GM19351 (cell line): ENCODE measurements around the gene DLX2.
"Not testable (repeated sequence)": the region's sequence is repeated elsewhere in the genome, so short reads cannot be mapped to it uniquely, and the experiment has no call there.

Experiments
- ATAC-seq: cut with Tn5 transposase; IDR thresholded peaks from one replicate; pipeline ENCODE4 v1.9.1; 2021; ENCODE audit warnings: mild to moderate bottlenecking, moderate library complexity; ENCODE audit not compliant: unreplicated experiment

The DLX2 gene

DNA sequence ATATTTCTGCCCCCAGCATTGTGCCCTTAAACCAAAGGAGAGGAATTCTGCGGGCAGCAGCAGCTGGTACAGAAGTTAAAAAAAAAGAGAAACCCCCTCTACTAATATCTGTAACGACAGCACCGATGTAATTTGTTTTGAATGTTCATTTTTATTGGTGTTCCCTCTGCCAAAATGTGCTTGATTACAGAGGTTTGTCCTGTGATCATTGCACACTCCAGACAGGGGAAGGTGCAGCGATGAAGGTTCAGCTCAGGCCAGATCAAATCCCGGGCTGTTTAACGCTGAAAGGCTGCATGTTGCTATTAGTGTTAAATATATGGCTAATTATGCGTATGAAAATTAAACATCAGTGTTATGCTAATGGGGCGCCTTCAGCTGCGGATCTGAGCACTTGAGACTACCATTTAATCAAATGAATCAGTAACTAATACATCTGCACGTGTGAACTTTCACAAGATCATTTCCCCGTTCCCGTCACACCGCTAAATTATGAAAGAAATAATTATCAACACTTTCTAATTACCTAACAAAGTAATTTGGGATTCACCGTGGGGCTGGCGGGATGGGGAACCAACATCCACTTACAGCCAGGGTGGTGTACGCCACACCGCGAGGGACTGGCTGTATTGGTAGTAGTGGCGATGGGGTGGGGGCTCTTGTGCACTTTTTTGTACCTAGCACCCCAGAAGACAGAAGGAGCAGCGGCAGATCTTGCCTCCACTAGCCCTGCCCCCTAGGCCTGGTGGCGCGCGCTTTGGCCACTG is 18.9 kb downstream of the DLX2 start:
- no peak for ATAC-seq

DNA sequence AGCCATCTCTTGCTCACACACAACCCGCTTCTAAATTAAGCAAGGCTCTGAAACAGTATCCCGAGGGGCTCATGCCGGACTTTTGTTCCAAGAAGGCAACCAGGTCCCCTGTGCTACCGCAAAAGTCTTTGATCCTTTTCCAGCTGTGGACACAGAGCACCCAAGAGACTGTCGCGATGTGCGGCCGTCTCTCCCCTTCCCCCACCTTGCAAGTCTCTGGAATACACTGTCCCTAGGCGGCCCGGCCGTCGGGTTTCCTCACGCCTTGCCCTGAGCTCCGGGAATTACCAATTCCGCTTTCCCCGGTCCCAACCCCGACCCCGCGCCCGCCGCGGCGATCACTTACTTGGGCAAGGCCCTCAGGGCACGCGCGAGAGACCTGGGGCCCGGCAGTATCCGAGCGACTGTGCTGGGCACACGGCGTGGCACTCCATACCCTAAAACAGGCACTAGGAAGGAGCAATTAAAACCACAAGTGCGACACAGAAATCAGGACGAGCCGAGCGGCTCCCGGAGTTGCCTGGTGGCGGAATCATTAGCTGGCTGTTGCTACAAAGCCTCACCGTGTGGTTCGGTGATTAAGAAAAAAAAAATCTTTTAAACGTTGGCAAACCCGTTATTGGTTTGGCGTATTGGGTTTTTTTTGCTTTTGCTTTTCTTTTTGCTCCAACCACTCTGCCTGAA is 19.6 kb downstream of the DLX2 start:
- ATAC-seq, result no peak

DNA sequence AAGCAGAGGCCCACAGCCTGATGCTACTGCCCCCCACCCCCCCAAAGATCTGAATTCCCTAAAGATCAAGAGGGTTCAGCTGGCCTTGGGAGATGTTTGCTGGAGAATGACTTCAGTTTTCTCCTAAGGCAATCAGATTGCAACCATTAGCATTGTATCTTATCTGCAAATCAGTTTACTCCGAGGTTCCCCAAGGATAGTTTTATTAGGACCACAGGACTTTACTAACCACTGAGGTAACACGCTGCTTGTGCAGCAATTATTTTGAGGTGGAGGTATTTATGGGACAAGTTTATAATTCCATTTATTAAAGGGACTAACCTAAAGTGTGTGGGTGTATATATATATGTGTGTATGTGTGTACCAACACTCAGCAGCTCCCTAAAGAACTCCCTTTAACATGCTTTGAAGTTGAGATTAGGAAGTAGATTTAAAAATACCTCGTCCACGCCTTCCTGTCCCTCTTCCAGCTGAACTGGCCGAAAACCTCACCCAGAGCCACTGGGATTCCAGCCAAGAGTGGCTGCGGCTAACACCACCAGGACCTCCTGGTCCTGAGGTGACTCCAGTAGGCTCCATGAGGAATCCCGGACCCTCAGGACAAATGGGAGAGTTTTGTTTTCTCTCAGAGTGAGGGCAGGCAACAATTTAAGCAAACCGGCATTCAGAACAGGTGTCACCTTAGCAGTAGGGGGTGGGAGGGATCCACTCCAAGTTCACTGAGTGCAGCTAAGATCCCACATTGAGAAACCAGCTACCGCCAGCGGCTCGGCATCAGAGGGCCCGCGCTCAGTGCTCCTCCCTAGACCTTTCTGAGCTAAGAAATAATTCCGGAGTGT is 20.4 kb downstream of the DLX2 start:
- no peak for ATAC-seq

DNA sequence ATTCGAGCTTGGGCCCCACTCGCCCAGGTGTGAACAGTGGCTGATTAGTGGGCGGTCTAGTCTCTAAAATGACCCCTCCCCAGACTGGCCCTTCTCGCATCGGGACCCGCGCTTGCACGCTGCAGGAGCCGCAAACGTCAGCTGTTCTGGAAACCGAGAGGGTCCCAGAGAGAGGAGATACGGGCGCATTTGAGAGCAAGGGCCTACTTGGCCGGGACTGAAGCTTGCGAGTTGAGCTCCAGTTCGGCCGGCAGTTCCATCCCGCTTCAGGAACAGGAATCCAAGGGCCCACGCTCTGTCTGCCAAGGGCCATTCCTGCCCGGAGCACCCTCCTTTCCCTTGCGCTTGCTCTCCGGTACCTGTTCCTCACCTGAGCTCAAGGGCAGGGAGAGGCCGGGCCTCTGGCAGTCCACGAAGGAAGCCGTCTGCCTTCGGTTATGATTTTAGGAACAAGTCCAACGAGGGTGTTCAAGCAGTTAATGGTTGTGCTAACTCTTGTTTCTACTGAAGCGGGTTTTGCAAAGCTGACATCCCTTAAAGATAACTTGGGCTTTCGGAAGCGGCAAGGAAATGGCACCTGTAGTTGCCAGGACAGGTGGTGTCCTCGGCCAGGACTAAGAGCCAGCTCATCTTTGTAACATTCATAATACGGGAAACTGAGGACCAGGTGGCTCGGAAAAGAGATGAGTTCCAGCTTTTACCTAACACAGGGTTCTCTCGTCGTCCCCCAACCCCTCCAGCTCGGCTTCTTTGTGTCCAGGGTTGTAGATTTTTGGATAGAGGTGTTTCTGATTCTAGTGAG is 21.3 kb downstream of the DLX2 start:
- no peak for ATAC-seq

DNA sequence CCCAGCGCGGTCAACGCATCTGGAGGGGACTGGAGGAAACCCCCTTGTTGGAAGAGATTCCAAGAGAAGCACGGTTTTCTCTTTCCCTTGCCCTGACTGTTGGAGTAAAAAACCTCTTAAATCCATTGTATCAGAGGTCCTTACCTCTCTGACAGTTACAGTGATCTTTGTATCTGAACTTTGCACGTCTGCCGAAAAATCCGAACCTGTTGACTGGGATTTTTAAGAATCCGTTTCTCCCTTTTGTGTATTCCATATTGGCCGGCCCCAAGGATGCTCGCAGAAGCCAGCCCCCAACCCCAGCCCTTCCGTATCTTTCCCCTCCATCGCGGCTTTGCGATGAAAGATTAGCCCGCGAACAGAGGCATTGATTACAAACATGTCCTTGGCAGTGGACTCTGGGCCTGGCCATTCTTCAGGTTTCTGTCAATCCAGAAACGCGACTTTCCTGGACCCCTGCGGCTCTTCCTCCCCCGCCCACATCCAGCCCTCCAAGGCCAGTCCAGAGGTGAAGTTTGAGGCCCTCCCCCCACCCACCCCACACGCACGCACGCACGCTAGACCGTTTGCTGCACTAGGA is 22.0 kb downstream of the DLX2 start:
- ATAC-seq, result no peak

DNA sequence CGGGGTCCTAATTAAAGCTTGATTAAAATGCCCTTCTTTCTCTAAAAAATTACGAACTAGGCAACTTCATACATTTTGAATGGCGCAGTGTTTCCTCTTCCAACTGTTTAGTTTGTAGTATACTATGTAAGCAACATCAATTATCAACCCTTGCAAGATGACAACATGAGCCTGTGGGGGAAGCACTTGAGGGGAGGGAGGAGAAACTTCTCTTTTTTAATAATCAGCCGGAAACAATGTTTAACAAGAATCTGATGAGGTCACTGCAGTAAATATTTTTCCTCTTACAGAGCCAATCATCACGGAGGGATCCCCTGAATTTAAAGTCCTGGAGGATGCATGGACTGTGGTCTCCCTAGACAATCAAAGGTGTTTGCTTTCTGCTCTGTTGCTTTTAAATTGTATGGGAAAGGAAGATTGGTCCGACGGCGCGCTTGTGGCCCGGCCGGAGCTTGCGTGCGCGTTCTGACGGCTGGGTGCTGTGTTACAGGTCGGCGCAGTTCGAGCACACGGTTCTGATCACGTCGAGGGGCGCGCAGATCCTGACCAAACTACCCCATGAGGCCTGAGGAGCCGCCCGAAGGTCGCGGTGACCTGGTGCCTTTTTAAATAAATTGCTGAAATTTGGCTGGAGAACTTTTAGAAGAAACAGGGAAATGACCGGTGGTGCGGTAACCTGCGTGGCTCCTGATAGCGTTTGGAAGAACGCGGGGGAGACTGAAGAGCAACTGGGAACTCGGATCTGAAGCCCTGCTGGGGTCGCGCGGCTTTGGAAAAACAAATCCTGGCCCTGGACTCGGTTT is 22.7 kb downstream of the DLX2 start:
- no peak for ATAC-seq

DNA sequence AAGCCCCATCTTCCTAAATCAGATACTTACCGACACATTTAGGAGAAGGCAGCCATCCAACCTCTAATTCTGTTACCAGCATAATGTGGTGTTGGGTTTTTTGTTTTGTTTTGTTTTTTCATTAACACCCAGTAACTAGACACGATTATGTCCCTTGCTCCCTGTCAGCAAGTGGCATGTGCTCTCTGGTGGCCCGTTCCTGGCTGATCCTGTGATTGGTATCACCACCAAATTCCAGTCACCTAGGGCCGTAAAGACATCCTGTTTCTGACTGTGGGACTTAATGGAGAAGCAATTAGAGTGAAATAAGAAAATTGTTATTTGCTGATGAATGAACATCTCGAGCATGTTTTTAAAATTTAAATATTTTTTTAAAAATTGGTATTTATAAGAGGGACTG is 23.3 kb downstream of the DLX2 start:
- no peak for ATAC-seq

DNA sequence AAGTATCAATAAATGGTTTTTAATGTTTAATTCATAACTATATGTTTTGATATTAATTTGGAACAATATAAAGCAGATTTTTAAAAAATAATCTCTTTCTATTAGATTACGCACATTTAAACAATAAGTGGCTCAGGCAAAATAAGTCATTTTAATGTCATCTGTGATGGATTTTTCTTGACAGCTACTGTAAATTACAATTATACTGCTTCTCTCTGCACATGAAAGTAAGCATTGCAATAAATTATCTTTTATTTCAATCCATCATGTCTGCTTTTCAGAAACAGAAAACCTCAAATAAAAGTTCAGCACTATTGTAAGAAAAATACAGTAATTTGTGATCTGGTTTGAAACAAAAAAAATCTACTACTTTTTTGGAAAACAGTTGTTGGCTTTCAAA is 28.4 kb downstream of the DLX2 start:
- ATAC-seq, result no peak

DNA sequence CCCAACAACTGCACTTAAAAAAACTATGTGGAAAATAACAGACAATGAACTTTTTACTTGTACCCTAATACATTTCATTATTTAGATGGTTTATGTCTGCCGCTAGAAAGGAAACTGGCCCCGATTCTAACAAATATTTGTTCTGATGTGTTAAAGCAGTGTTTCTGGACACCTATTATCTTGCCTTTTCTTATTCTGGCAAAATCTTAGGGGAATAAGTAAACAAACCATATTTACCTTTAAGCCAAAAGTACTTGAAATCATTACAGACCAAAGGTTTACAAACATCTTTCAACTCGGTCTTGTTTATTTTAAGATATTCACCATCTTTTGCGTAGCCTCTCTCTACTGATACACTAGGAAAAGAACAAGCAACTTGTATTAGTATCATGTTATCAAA is 29.2 kb downstream of the DLX2 start:
- no peak for ATAC-seq

DNA sequence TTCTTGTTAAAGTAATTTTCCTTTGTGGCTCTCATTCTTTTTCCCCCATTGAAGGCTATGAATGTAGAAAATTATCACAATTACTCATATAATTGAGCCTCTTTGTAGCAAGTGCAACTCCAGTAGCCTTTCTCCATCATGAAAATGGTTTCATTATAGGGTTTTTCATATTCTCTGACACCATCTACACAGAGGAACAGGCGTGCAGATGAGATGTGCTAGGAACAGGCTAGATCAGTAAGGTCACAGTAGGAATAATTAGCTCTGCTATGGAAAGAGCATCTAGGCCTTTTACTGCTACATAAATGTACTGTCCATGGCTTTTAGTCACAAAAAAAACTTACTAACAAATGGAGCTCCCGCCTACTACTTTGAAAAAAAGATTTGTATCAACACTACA is 30.0 kb downstream of the DLX2 start:
- ATAC-seq, result no peak

DNA sequence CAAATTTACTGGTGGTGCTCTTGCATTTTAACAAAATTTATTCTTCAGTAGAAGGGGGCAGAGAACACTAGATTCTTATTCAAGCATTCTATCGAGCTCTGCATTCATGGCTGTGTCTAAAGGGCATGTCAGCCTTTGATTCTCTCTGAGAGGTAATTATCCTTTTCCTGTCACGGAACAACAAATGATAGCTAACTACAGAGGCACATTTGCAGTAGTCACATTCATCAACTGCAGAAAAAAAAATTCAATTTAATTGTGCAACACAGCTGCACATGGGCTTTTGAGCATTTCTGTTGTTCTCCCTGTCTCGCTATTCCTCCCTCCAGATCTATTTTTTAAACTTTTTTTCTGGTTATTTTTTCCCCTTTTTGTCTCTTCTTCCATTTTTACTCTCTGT is 30.4 kb downstream of the DLX2 start:
- no peak for ATAC-seq

DNA sequence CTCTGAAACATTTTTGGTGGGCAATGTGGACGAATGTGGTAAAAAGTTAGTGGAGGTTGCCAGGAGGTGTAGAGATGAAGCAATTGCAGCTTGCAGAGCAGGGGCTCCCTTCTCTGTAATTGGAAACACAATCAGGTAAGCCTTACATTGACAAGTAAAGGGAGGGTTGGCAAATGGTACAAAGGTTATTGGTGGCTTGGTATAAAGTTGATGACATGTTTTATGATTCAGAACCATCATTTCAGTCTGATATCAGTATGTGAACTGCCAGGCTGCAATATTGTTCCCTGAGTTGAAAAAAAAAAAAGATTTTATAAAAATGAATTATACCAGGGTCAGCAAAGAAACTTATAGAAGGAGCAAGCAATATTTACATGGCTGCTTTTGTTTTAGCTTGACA is 31.8 kb downstream of the DLX2 start:
- no peak for ATAC-seq

DNA sequence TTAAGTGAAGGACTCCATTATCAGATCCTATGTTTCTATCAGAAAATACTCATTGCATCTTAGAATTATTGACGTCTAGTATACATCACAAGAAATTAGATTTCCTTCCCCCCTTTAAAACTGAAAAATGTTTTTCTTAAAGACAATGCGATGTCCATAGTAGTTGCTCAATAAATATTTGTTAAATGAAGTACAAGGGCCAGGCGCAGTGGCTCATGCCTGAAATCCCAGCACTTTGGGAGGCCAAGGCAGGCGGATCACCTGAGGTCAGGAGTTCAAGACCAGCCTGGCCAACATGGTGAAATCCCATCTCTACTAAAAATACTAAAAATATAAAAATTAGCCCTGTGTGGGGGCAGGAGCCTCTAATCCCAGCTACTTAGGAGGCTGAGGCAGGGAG is 34.8 kb downstream of the DLX2 start:
- not testable (repeated sequence) for ATAC-seq

DNA sequence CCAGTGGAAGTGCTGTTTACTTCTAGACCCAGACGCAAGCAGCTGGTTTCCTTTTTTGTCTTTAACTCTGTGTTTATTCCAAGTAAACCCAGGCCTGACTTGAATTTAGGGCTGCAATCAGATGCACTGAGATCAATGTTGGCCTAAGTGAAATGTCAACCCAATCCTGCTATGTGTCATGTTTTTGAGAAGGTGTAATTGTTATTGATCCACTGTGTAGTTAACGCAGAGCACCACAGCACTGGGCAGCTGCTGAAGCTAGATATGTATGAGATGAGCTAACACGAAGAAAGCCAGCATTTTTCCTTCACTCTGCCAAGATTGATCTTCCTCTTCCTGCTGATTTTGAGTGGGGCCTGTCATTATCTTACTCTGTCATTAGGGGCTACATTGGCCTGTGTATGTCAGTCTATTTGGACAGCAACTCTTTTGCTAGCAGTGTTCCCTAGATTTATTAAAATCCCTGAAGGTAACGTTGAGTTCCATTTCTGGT is 36.3 kb downstream of the DLX2 start:
- ATAC-seq, result no peak

DNA sequence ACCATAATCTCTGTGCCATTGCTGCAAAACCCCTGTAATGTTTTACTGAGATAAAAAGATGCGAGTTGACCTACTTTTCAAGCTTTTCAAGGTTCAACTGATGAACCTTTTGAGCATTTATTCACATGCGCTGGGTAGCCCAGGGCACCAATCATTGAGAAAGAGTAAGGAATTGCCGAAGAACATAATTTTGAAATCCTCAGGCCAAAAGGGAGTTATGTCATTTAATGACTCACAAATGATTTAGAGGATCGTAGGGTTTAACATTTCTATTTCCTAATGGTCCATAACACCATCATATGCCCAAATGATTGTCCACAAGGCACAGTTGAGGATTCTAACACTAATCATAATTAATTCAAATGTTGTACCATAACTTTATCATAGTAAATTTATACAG is 37.6 kb downstream of the DLX2 start:
- no peak for ATAC-seq

DNA sequence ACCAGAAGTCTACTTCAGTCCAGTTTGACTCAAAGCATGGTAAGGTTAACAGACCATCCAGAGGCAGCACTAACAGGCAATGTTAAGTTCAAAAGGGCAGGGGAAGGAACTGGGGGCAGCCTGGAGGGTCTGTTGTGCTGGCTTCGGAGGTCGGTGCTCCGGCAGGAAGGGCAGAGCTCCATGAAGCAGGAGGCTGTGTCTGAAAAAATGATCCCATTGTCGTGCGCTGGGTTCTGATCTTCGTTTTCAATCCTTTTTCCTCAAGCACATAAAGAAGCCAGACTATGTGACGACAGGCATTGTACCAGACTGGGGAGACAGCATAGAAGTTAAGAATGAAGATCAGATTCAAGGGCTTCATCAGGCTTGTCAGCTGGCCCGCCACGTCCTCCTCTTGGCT is 39.3 kb downstream of the DLX2 start:
- no peak for ATAC-seq

DNA sequence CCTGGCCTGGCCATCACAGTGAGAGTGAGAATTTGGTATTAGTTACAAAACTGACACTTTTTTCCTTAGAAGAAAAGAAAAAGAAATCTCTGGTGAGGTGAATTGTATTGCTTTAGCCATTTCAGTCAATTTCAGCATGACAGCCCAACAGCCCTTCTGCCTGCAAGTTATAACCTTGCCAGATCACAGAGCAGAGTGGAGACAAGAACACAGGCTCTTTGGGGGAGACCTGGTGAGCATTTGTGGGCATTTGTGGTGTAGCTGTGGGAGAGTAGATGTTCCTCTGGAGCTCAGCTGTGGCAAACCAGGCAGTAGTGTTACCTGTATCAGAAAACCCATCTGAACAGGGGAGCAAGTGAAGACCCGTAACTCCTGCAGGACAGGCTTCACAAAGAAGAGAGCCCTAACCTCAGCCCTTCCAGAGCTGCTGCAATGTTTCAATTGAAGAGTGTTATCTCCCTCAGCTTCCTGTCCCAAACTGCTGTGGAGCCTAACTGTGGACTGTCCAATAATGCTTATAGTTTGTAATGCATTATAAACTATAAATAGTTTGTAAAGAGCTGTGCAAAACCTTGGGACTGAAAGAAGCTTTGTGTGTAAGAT is 40.2 kb downstream of the DLX2 start:
- ATAC-seq, result no peak

DNA sequence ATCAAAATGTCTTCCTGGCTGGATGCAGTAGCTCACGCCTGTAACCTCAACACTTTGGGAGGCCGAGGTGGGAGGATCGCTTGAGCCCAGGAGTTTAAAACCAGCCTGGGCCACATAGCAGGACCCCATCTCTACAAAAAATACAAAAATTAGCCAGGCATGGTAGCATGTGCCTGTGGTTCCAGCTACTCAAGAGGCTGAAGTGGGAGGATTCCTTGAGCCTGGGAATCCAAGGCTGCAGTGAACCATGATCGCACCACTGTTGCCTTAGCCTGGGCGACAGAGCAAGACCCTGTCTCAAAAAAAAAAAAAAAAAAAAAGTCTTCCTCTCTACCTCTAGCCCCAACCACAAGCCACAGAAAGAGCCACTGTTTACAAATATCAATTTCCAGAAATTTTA is 42.6 kb downstream of the DLX2 start:
- ATAC-seq, result not testable (repeated sequence)

DNA sequence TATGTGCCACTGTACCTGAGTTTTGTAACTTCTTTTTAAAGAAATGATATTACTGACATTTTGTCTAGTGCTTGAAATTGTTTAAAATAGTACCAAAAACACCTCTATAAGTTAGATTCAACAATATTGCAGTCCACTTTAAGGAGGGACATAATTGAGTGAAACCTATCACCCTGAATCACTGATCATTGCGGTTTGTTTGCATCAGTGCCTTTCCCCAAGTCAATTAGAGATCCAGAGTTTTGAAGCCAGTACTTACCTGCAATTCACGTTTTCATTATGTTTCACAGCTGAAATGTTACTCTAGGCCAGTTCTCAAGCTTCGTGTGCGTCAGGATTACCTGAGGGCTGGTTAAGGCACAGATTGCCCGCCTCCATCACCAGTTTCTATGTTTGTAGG is 44.0 kb downstream of the DLX2 start:
- ATAC-seq, result no peak
